Stimulated activated CD4-positive, alpha-beta T cell treated with anti-CD3 and anti-CD28 coated beads, Interleukin-4, amount 100 ng/mL, for 4 hours (primary cell): Measurements from ENCODE around the gene IL3.
"Not testable (repeated sequence)": the region's sequence is repeated elsewhere in the genome, so short reads cannot be mapped to it uniquely, and the experiment has no call there.

Experiments
- DNase-seq, 2 experiments: peaks; one replicate each; pipeline ENCODE4 v3.0.0-alpha.2; 2020

Gene IL3

DNA sequence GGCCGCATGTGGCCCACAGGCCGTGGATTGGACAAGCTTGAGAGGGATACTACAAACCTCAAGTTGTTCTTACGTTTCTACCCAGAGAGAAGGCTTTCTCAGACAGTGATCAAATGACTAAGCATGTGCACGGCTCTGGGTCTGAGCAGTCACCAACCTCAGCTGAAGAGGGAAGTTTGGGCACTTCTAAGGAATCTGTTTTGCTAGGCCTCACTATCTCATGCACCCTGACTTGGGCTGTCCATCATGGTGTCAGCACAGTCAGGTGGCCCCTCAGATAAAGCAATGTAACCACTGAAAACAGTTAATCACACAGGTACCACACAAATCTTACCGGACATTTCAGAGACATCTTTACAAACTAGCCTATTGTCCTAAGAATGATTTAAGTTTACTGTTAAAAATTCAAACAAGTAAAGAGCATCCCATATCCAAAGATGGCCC lies 37.7 kb downstream of the IL3 start:
- no peak for DNase-seq

DNA sequence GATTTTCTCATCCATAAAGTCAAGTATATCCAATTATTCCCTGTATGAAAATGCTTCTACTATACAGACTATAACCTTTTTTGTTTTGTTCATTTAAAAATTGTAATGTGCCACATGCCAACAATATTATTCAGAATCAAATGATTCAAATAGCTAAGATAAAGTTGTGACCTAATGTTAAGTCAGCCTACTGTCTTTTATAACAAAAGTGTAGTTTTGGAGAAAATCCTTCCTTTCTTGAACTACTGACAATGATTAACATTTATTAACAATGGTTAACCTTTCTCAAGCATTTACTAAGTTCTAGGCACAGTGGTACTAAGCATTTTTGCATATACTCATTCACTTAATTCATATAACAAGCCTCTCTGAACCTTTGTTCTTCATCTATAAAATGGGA lies 38.2 kb downstream of the IL3 start:
- no peak for DNase-seq

DNA sequence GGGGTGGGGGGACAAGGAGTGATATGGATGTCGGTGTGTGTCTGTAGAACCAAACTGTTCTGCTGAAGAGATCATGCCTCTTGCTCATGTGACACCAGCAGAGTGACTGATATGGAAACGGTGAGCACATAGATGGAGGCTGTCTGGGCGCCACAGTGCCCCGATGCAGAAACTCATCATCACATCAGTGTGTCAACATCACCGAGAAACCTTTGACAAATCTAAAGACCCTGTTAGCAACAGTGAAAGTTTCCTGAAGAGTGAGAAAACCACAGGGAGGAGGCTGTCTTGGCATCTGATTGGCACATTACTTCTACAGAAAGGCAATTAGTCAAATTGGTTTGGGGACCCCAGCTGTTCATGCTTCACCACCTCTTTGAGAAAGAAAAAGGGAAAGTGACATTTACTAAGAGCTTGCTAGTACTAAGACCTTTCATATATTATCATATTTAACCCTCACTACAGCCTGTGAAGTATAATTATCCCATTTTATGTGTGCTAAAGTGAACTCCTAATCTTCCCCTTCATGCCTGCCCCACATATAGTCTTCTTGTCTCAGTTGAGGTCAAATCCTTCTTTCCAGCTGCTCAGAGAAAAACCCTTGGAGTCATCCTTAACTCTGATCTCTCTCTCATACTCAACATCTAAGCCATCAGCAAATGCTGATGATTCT lies 38.8 kb downstream of the IL3 start:
- DNase-seq: peak; percentile 58 to 69

DNA sequence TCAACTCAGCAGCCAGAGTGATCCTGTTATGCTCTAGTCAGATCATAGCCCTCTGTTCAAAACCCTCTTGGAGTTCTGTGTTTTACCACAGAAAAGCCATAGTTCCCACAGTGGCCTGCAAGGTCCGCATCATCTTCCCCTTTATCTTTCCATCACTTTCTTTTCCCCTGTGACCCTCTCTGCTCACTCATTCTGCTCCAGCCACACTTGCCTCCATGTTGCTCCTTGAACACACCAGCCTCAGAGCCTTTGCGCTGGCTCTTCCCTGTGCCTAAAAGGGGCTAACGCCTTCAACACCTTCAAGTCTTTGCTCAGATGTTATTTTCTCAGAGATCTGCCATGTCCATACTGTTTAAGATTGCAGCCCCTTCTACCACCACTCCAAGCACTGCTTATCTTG lies 39.5 kb downstream of the IL3 start:
- DNase-seq: no peak

DNA sequence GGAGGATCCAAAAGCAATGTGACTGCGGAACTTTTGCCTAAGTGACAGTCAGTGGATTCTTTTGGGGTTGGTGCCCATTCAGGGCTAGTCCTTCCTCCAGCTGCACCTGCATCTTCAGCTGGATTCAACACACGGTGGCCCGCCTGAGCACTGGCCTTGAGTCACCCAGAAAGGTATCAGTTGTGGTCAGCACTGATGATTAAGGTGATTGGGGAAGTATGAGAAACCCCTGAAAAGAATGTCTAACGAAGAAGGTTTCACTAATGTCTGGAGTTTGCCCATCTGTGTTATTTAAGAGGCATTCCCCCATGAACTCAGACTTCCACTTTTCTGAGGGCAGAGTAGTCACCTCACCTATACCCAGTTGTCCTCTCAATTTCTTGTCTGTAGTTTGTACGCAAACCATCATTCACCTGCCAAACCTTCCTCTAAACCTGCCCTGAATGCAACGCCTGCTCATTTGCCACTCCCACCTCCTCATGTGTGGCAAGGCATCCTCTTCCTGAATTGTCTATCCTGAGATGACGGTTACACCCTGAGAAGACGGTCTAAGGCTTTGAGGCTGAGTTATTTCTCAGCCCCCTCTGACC lies 40.3 kb downstream of the IL3 start:
- DNase-seq: no peak

DNA sequence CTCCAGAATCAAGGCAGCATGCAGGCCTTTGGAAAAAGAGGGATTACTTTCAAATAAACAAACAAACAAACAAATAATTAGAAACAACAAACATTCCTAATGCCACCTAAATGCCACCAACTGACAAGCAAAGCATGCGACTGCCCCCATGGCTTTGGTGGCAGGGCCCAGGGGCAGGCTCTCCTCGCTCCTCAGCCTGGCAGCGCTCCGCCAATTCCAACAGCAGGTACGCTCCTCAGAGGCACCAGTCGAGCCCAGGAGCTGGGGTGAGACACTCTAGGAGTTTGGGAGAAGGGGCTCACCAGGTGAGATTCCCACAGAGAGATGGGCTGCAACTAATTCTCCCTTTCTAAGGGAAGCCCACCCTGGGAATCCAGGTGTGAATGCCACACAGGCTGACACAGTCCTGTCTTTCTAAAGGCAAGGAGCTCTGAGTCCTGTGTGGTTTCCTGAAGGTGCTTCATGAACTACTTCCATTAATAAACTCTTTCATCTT lies 41.0 kb downstream of the IL3 start:
- no peak for DNase-seq

DNA sequence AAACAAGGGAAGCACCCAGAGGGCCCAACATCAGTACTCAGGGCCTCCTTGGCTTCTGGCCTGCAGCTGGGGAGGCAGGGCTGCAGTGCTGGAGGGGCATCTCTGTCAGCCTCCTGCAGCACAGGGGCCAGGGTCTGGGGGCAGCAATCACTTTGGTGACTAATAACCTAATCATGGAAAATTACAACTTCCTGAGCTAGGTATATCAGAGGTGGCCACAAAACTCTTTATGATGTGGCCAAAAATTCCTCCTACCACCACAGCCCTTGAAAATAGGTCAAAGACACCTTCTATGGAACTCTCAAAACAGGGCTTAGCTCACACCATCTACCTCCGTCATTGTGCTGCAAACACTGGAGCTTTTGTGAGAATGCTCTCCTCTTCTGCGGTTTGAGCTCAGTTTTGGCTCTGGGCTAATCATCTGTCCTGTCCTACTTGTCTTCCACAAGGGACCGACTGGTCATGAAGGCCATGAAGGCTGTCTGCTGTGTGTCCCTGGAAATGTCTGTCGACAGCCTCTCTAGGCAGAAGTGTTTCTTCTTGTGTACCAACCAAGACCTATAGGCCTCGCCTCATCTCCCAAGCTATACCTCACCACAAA lies 41.7 kb downstream of the IL3 start:
- DNase-seq: peak in 1 of 2 experiments; percentile 45

DNA sequence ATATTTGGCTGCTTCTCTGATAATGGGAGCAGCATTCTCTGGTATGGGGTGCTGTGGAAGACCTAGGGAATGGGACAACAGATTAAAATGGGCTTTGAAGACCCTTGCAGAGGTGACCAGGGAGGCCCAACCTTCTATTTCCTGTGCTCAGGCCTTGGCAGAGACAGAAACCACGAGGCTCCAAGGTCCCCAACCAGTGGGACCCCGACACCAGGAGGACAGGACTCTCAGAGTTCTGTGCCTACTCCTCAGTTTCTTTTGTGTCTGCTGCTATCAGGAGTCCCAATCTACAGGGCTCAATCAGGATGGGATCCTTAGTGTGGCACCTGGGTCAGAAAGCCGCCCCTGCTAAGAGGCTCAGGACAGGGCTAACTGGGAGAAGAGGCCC lies 42.5 kb downstream of the IL3 start:
- DNase-seq: no peak

DNA sequence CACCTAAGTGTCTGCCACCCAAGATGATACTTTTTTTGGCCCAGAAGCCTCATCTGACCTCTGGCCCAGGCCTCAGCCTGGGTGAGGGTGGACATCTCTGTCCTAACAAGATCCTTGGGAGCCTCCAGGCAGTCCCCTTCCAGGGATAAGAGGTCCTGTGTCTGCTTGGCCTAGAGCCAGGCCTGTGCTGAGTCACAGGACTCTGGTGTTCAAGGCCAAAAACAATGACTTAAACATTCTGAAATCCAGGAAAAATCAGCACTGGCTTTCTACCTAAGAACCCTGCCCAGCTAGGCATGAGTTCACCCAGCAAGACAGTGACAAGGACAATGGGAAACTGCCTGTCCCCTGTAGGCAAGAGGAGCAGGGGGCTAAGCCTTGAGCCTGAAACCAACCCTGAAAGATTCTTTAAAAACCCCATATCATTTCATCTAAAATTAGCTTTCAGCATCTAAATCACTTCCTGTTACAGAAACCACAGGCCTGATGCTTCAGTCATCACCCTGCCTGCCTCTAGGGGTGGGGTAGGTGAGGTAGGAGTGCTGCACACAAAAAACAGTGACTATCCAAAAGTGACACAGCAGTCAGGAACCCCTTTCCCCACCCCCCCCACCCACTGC lies 43.0 kb downstream of the IL3 start:
- DNase-seq: peak; percentile 45 to 81

DNA sequence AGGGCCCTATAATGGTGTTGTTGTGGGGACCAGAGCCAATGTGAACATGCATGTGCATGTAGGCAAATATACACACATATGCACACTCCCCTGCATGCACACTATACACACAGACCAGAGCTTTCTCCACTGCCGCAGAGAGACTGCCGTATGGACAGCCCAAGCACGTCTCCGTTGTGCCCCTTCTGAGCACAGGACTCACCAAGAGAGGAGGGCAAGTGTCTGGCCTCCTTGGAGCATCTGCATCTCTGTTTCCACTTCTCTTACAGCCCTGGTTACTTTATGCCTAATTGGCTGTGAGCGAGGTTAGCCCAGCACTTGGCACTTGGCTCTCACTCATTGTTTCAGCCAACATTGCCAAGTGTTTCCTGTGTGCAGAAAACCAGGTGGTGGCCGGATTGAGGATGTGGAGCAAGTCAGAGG lies 43.5 kb downstream of the IL3 start:
- DNase-seq: no peak

DNA sequence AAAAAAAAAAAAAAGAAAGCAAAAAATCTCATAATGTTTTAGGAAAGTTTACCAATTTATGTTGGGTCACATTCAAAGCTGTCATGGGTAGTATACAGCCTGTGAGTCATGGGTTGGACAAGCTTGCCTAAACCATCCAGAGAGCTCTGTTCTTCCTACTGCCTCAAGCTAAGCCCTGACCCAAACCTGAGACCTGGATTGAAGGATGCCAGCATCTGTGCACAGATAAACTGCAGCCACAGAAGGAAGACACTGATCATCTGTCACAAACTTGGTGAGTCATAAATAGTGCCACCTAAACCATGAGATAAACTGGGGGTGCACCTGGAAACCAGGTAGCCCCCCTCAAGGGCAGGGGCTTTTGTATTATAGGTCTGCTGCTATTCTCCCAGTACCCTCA lies 44.1 kb downstream of the IL3 start:
- no peak for DNase-seq

DNA sequence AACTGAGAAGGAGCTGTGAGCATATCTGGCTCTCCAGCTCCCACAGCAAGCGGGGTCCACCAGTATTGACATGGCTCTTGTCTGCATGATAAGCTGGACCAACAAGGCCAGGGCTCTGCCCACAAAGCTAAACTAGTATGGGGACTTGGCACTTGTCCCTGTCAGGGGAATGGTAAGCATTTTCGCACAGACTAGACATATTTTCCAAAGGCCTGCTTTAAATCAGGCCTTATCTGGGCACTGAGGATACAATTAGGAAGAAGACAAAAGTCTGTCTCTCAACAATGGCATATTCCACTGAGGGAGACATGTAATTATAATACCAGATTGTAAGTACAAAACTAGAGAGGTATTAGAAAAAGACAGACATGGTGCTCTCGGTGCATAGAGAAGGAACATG lies 45.2 kb downstream of the IL3 start:
- DNase-seq: no peak

DNA sequence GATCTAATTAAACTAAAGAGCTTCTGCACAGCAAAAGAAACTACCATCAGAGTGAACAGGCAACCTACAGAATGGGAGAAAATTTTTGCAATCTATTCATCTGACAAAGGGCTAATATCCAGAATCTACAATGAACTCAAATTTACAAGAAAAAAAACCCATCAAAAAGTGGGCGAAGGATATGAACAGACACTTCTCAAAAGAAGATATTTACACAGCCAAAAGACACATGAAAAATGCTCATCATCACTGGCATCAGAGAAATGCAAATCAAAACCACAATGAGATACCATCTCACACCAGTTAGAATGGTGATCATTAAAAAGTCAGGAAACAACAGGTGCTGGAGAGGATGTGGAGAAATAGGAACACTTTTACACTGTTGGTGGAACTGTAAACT lies 48.0 kb downstream of the IL3 start:
- DNase-seq: not testable (repeated sequence)

DNA sequence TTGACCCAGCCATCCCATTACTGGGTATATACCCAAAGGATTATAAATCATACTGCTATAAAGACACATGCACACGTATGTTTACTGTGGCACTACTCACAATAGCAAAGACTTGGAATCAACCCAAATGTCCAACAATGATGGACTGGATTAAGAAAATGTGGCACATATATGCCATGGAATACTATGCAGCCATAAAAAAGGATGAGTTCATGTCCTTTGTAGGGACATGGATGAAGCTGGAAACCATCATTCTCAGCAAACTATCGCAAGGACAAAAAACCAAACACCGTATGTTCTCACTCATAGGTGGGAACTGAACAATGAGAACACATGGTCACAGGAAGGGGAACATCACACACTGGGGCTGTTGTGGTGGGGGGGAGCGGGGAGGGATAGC lies 48.5 kb downstream of the IL3 start:
- DNase-seq: not testable (repeated sequence)

DNA sequence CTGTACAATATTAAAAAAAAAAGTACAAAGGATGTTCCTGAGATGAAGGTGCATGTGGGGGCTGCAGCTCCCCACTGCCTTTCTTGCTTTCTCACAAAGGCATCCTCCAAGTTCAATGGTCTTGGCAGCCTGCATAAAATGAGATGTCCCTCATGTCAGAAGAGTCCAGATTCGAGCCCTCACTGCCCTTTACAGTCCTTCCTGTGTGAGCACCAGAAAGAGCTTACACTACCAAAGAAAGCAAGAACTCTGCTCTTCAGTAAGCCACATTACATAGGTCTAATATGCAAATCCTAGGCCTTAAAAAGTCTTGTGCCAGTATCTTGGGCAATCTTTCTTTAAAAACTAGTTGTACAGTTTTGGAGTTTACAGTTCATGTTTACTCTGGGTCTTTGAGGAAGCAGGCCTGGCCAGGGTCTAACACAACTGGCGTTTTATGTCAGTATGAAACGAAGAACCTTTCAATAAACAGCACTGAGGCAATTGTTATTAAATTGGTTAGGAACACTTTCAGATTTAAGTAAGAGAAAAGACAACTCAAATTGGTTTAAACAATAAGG lies 49.1 kb downstream of the IL3 start:
- DNase-seq: no peak

DNA sequence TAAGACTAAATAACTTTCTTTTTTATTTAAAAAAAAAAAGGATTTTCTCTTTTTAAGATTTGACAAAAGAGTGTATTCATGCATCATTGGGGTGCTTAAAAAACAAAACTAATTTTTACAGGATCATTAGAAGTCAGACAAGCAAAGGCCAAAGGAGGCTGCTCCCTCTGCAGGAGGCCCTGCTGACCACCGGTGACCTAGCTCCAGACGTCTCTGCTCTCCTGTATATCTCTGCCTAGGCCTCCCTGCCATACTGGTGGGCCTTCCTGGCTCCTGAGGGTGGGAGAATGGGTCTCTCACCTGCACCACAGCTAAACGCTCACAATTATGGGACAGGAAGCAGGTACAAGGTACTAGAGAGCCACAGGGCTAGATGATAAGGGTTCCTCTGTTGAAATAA lies 49.7 kb downstream of the IL3 start:
- no peak for DNase-seq

DNA sequence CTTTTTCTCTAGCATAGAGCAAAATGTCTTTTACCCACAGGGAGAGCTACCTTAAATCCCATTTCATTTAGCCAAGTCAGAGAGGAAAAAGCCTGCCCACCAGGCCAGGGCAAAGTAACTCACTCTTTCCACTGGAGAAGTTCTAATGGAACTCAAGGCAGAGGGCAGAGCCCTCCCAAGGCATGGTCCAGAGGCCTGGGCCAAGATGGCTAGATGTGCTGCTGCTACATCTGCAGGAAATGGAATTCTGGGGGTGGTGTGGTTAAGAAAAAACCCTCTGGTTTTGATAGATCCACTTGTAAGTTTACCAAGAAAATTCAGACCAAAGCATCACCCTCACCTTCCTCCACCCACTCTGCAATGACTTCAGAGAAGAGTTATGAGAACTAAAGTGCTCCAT lies 50.5 kb downstream of the IL3 start:
- no peak for DNase-seq

DNA sequence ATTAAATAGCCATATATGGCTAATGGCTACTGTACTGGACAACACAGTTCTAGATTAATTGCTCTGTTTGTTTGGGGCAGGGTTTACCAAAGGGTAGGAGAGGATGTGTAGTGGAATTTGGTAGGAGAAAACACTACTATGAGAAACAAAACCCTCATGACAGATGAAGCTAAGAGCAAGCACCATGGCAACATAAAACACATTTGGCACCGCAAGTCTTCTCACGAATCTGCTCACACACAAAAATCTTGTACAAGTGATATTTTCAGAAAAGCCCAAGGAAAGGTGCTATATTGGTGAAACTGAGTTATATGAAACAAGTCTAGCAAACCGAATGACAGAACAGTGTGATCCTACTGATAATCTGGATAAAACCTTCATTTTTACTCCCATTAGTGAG lies 51.7 kb downstream of the IL3 start:
- DNase-seq: no peak
